HEK293T (cell line): ENCODE data around the gene ULBP1.
"Not testable (repeated sequence)": the region's sequence is repeated elsewhere in the genome, so short reads cannot be mapped to it uniquely, and the experiment has no call there.

ENCODE experiments used
- ARNT ChIP-seq: fragments of 450-650 bp; IDR thresholded peaks from 2 replicates; pipeline ENCODE4 v1.6.1; 2017; ENCODE audit warnings: mild to moderate bottlenecking
- BHLHE40 ChIP-seq: fragments of 450-650 bp; IDR thresholded peaks from 2 replicates; pipeline ENCODE4 v1.6.1; 2016; ENCODE audit warnings: mild to moderate bottlenecking, moderate library complexity, borderline replicate concordance
- ELF4 ChIP-seq: fragments of 450-650 bp; IDR thresholded peaks from 2 replicates; pipeline ENCODE4 v1.6.1; 2017; ENCODE audit warnings: antibody characterized with exemption
- FOXA1 ChIP-seq: fragments of 450-650 bp; IDR thresholded peaks from 2 replicates; pipeline ENCODE4 v1.6.1; 2016; ENCODE audit warnings: mild to moderate bottlenecking
- FOXK2 ChIP-seq: fragments of 450-650 bp; IDR thresholded peaks from 2 replicates; pipeline ENCODE4 v1.6.1; 2016; ENCODE audit warnings: mild to moderate bottlenecking
- FOXM1 ChIP-seq: fragments of 450-650 bp; IDR thresholded peaks from 2 replicates; pipeline ENCODE4 v1.6.1; 2017; ENCODE audit warnings: mild to moderate bottlenecking, borderline replicate concordance
- L3MBTL2 ChIP-seq: fragments of 450-650 bp; conservative IDR thresholded peaks from 2 replicates; pipeline ENCODE4 v1.6.1; 2016; ENCODE audit warnings: mild to moderate bottlenecking
- SP1 ChIP-seq: fragments of 450-650 bp; IDR thresholded peaks from 2 replicates; pipeline ENCODE4 v1.6.1; 2017
- TARDBP ChIP-seq: fragments of 450-650 bp; IDR thresholded peaks from 2 replicates; pipeline ENCODE4 v1.6.1; 2016
- TF ChIP-seq, protein P1 (sequence below): fragments of 450-650 bp; IDR thresholded peaks from 2 replicates; pipeline ENCODE4 v1.6.1; 2016

DNA sequence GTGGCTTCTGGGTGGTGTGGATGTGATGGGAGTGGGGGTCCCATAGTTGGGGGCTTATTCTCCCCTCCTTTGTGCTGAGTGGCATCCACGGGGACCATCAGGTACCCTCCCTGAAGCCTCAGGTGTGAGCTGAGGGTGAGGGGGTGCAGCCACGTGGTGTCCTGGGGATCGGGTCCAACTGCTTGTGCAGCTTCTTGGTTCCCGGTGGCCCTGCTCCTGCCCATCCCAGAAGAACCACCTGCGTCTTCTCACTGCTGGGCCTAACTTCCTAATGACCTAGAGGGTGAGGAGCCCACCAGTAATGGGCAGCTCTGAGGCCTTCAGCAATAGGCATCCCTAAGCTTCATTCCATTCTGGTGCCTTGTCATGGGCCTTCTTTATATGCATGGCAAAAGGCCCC, 20.4 kb upstream of the ULBP1 start:
- TF ChIP-seq FOXK2, L3MBTL2, SP1, FOXM1, TARDBP, ARNT, BHLHE40, FOXA1, ELF4: not testable (repeated sequence)
- TF ChIP-seq, protein P1, sequence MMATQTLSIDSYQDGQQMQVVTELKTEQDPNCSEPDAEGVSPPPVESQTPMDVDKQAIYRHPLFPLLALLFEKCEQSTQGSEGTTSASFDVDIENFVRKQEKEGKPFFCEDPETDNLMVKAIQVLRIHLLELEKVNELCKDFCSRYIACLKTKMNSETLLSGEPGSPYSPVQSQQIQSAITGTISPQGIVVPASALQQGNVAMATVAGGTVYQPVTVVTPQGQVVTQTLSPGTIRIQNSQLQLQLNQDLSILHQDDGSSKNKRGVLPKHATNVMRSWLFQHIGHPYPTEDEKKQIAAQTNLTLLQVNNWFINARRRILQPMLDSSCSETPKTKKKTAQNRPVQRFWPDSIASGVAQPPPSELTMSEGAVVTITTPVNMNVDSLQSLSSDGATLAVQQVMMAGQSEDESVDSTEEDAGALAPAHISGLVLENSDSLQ = not testable (repeated sequence)
